Measurements from ENCODE around the gene WWOX.

Gene WWOX

DNA sequence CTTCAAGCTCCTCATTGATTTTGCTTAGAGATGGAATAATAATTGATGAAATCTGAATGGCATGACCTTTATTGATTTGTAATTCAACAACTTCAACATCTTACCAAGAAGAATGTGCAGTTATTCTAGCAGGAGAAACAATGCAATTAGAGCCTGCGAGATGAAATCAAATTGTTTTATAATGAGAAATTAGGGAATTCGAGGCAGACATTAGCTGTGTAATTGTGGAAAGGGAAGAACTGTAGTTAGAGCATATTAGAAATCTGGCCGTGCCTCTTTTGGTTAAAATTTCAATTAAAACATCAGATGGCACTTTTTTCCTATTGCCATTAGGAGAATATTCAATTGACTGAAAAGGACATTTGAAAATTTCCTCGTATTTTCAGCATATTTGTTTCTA is 325.8 kb downstream of the WWOX start:
- DNase-seq (ENCODE audit: insufficient read length, low spot score) (no peak), FAIRE-seq (no peak)

DNA sequence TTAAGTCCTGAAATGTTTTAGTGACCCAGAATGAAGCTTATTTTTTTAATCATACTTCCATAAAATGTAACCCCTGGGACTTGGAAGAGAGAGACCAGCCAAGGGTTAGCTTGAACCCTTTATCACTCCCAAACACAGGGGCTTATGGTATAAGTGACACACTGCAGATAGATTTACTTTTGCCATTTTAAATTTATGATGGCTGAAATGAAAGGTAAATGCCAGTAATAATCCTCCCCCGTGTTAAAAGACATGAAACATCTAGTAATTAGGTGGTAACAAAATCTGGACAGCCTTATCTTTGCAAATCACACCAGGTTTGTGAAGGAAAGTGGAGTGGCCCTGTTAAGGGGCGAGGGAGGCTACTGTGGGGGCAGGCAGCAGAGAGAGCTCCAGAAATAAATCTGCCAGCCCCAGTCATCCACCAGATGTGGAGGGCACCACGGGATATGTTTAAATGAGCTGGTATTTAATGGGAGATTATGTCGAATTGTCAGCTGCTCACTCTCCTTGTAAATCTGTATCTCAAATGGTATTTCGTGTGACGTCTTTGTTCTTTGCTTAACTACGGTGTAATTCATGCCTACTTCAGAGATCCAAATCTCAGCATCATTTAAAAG is 326.5 kb downstream of the WWOX start:
- DNase-seq (ENCODE audit: insufficient read length, low spot score) (no peak), FAIRE-seq (no peak)

DNA sequence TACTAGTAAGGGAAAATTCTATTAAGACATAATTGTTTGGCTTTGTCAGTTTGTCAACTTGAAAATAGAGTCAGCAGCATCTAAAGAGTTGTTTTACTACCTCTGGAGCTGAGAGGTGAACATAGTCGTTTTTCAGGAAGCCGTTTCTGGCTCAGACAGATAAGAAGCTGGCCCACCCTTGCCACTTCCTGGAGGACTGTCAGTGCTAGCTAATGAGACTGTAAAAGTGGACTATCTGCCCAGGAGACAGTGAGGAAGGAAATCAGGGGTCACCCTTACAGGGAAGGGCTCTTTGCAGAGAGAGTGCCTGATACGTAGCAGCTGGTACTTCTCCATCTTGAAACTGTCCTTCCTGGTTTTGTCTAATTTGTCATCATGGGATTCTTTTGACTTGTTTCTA is 328.7 kb downstream of the WWOX start:
- FAIRE-seq (no peak), DNase-seq (ENCODE audit: insufficient read length, low spot score) (no peak)

DNA sequence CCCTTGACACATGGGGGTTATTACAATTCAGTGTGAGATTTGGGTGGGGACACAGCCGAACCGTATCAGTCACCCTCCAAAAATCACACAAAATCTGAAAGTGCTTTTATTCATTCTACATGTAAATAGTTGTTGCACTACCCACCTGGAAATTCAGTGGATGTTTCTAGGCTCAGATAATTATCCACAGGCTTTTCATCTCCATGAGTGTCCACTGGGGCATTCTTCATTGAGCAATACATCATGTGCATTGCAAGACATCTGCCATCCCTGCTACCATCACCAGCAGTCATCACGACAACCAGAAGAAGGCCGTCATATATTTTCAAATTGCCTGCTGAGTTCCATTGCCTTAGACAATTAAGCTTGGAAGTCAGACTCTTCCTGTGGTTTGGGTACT is 330.8 kb downstream of the WWOX start:
- no peak for FAIRE-seq
- DNase-seq (ENCODE audit: insufficient read length, low spot score) = no peak

DNA sequence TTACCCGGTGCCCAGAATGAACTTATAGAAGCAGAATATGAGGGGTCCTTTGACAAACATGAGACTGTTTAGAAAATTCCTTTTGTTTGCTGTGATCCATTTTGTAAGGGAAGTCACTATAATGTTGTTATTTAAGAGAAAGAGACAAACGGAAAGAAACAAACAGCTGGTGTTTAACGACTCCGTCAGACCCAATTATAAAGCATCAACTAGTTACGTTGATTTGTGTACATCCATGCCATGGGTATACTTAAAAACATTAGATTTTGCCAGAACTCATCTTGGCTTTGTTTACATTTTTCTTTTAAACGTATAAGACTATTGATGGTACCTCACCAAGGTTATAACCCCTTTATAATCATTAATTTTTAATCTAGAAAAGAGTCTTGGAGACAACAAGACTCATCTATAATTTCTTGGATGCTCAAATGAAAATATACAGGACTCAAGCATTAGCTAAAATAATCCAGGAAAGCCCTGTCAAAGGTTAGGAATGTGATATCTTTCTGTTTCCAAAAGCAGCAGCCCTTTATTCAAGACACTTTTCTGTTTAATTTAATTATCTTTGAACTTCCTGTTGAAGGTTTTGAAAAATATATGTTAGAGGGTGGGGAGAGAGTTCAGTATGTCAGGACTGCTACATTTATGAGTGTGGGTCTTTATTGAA is 331.7 kb downstream of the WWOX start:
- DNase-seq (ENCODE audit: insufficient read length, low spot score) (no peak), FAIRE-seq (no peak)

DNA sequence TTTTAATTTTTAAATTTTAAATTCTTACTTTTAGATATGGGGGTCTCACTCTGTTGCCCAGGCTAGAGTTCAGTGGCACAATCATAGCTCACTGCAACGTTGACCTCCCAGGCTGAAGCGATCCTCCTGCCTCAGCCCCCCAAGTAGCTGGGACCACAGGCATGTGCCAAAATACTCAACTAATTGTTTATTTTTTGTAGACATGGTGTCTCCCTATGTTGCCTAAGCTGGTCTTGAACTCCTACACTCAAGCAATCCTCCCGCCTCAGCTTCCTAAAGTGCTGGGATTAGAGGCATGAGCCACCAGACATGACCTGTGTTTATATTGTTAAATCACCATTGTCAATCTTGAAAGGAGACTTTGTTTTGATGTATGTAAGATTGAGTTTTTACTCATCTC is 332.2 kb downstream of the WWOX start:
- FAIRE-seq (no peak), DNase-seq (ENCODE audit: insufficient read length, low spot score) (no peak)

DNA sequence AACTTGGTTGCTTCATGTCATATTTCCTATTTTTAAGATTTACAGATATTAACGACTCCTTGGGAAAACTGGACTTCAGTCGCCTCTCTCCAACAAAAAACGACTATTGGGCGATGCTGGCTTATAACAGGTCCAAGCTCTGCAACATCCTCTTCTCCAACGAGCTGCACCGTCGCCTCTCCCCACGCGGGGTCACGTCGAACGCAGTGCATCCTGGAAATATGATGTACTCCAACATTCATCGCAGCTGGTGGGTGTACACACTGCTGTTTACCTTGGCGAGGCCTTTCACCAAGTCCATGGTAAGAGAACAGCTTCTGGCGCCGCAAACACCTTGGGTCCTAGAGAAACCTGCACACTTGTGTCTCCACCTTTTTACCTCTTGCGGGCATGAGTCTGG is 333.0 kb downstream of the WWOX start:
- DNase-seq (ENCODE audit: insufficient read length, low spot score) (no peak), FAIRE-seq (no peak)

DNA sequence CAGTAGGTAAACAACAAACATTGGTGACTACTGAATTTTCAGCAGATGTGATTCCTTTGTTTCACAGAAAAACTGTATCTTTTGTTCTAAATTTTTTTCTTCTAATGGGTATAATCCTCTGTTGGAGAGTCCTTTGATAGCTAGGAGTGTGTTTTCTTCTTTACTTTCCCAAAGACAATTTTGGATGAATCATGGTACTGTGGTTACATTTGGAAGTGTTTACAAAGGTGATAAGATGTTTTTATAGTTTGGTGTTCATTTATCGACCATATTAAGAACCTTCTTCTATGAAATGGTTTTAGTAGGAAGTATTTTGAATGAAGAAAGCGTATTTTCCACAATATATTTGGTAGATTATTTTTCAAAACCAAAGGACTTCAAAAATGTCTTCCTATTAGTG is 333.7 kb downstream of the WWOX start:
- FAIRE-seq (no peak), DNase-seq (ENCODE audit: insufficient read length, low spot score) (no peak)

DNA sequence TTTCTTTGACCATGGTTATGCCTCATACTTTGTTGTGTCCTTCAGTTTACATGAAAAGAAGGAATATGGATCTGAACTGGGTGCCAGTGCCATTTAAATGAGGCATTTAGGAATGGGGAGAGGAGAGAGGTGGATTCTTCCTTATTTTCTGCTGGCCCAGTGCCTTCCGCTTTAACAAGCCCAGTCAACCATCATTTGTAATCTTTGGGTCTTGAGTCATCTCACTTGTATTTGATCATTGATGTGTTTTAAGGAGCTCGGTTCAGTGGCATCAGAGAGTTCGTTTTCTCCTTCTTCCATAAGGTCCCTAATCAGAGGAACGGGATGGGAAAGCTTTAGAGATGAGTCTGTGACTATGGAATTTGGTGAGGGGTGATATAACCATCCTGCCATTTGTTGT is 334.9 kb downstream of the WWOX start:
- FAIRE-seq (no peak), DNase-seq (ENCODE audit: insufficient read length, low spot score) (no peak)

DNA sequence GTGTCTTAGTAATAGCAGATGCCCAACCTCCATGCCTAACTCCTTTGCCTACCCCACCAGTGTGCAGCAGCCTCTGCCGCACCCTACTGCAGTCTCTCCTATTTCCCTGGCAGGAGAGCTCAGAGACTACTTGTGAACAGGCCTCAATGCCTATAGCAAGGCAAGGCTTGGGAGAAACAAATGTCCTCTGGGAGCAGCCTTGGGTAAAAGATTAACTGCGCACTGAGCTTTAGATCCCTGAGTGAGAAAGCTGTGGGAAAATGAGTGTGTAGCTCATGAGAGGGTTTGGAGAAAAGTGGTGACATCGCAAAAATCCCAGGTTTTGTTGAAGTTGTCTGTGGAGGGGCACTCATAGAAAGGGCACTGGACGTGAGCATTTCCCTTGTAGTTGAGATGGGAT is 335.8 kb downstream of the WWOX start:
- no peak for DNase-seq (ENCODE audit: insufficient read length, low spot score)
- FAIRE-seq = no peak

DNA sequence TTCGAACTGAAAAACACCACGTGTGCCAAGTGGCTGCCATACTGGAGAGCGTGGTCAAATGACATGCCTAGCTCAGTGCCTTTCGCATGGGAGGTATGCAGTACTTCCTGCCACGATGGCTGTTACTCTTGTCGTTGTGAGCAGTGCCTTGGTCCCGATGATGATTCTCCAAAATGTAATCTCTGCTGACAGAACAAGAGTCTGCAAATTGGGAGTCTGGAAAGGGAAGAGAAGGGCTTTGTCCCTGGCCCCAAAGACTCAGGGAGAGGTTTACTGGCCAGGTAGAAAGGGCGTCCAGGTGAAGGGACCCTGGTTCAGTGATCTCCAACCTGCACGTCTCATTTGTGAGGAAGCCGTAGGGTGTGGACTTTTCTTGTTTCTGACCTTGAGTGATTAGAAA is 336.6 kb downstream of the WWOX start:
- FAIRE-seq (no peak), DNase-seq (ENCODE audit: insufficient read length, low spot score) (no peak)

DNA sequence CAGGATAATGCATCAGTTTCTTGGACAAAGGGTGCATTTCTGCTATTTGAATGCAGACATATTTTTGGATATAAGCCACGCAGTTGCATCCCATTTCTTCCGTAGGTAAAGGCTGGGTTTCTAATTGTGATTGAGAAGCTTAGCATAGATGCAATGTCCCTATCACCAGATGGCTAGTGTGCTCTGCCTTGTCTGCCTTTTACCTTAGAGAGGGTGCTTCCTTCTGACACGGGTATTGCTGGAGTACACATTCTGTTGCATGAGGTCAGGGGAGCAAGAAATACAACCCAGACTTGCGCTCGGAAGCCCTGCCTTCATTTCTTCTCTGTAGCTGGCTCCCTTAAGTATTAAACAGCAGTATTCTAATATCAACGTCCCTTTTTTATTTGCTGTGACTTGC is 337.4 kb downstream of the WWOX start:
- DNase-seq (ENCODE audit: insufficient read length, low spot score) (no peak), FAIRE-seq (no peak)

DNA sequence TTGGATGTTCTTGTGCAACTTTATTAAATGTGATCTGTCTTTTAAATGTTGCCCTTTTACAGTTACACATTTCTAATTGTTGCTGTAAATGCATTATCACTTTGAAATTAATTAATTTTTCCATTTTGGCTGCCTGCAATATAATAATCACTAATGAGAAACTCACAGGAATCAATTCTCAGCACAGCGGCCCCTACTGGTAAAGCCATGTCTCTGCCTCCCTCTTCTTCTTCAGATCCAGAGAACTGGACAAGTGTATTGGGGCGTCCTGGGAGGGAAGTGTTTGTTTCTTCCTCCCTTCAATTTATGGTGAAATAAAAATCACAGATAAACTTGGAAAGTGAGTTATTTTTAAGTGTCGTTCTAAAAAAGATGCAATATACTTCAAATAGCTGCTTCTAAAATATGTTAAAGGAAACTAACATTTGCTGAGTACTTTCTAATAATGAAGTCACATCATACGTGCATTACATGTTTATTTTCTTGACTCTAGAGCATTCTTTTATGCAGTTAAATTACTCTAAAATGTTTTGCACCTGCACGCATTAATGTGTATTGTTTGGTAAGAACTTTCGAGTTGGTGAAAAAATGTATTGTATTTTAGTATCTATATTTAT is 338.0 kb downstream of the WWOX start:
- DNase-seq (ENCODE audit: insufficient read length, low spot score) = no peak
- no peak for FAIRE-seq

DNA sequence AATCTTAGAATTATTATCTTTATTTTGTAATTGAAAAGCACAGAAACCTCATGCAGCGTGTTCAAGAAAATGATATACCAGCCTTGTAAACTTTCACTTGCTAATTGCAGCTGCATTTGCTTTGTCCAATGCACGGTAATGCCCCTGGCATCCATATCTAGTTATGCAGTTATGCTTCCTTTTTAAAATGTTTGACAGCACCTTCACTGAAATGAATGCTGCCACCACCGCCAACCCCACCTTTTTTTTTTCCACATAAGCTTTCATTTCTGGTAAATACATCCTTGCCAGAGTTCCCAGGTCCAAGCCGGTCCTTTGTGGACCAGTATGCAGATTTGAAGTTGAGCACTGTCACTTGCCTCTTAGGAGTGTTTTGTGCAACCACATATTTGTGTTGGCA is 338.8 kb downstream of the WWOX start:
- FAIRE-seq (no peak), DNase-seq (ENCODE audit: insufficient read length, low spot score) (no peak)

DNA sequence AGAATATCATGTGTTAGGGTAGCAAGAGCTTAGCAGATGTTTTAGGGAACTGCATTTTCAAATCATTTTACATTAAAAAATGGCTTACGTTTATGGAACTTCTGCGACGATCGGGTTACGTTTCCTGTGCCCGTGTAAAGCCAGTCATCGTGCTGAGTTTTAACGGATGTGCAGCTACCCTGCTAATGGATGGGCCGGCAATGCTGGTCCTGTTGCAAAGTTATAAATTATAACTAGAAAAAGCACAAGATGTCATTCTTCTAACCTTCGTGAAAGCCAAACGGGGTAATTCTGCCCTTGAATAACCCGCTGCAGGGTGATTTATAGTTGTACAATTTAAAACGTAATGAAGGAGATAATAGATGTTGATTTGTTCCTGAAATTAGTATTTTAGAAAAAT is 339.2 kb downstream of the WWOX start:
- no peak for FAIRE-seq
- DNase-seq (ENCODE audit: insufficient read length, low spot score) = no peak

DNA sequence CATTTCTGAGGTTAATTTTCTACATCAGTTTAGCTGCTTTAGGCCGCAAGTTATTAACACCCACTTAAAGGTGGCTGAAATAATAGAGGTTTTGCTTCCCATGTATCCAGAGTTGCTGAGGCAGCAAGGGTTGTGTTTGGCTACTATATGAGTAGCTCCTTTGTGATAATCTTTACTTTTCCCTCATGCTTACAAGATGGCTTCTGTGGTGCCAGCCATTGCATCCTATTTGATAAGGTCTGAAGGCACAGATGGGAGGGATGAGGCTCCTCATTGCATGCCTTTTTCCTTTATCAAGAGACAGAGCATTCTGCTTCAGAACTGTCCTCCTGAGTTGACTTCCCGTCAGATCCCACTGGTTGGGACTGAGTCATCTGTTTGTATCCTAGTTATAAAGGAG is 340.2 kb downstream of the WWOX start:
- FAIRE-seq (no peak), DNase-seq (ENCODE audit: insufficient read length, low spot score) (no peak)

DNA sequence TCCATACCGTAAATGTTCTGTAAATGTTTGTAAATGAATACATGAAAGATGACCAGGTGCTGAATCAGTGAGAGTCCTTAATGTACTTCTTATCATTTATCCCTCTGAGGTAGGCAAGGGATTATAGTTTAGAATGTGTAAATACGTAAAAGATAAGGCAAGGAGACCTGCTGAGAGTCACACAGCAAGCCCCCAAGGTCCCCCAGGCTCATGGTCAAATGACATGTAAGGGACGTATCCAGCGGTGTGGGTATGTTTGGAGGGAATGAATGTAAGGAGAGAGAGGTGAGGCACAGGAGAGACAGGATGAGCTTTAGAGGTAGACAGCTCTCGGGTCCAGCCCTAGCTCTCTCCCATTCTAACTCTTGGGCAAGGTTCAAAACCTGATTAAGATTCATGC is 341.8 kb downstream of the WWOX start:
- DNase-seq (ENCODE audit: insufficient read length, low spot score) (no peak), FAIRE-seq (no peak)

DNA sequence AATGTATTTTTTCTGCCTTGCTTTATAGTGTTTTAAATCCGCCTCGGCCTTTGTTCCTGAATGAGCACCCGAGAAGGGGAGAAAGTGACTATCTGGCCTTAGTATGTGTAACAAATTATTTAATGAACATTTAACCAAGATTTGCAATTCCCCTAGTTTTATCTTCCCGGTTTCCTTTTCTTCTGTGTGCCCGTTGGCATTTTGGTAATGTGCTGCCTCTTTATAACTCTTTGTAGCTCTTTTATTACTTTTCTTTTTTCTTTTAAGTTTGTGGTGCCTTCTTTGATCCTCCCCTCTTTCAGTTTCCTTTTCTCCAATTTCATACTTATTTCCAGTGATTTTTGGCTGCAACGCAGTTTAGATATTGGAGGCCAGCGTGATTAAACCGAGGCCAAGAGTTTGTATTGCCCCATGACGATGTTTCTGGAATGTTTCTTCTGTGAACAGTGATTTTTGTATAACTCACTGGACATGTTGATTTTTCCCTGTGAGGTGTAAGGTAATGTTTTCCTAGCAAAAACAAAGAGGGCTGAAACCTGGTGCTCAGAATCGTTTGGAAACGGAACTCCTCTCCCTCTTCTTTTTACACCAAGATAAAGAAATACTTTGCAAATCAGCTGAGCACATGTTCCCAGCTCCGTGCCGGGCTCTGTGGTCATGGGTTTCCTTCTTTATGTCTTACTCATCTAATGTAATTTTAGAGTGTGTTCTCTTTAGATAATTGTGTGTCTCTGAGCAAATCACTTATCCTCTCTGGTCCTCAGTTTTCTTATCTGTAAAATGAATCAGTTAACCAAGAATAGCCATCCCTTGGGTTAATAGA is 344.3 kb downstream of the WWOX start:
- FAIRE-seq = no peak
- DNase-seq (ENCODE audit: insufficient read length, low spot score) = no peak

DNA sequence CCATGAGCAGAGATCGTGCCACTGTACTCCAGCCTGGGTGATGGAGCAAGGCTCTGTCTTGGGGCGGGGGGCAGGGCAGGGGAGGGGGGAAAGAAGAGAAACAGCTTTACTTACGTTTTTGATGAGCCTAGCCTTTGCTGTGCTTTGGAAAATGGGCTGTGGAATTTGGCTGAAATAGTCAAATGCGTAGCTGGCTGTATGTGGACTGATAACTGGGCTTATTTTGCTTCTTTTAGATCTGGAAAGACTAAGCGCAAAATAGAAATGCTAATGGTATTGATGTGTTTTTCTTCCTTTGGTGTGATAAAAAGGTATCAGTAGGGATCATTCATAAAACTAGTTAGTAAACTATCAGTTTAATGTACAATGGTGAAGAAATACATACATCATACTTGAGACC is 346.4 kb downstream of the WWOX start:
- DNase-seq (ENCODE audit: insufficient read length, low spot score) = no peak
- no peak for FAIRE-seq

DNA sequence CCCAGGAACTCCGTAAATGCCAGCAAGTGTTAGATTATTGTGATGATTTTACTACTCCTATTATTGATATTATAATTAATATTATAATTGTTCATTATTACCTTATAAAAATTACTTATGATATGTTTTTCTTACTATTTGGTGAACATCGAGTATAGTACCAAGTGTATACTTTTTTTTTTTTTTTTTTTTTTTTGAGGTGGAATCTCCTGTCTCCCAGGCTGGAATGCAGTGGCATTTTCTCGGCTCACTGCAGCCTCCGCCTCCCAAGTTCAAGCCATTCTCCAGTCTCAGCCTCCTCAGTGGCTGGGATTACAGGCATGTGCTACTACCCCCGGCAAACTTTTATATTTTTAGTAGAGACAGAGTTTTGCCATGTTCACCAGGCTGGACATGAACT is 347.0 kb downstream of the WWOX start:
- FAIRE-seq (no peak), DNase-seq (ENCODE audit: insufficient read length, low spot score) (no peak)

DNA sequence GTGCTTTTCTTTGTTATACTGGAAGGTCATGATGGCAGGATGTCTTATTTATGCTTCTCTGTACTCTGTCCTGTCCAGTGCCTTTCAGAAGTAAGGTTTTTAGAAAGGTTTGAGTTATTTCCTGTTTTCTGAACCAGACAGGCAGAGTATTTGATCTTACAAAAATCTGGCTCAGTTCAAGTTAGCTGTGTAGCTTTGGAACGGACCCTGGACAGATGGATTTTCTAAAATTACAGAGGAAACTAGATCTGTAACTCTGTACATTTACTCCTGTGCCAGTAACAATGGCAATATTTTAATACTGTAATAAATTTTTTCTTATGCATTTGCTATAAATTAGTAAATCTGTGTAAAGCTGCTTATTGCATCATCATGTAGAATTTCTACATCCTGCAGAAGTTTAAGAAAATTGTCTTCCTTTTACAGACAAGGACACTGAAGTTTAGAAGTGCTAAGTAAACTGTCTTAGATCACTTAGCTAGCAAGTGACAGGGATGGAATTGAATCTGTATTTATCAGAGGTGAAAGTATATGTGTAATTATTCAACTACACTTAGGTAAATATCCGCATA is 347.6 kb downstream of the WWOX start:
- no peak for FAIRE-seq
- no peak for DNase-seq (ENCODE audit: insufficient read length, low spot score)

All from HTR-8/SVneo (cell line).